ENCODE results near the gene SERPINE3.

SERPINE3 gene

GRCh38 chr13:51363625-51364024 lies 24.1 kb downstream of the SERPINE3 start:
- DNase-seq (ENCODE audit: low read depth): no peak

- peak; percentile 71 for DNase-seq (ENCODE audit: low read depth)
Observed at GRCh38 chr13:51364404-51365008, 25.0 kb downstream of the SERPINE3 start.

GRCh38 chr13:51370116-51370515 lies 30.6 kb downstream of the SERPINE3 start:
- peak; percentile 91 for DNase-seq (ENCODE audit: low read depth)

- DNase-seq (ENCODE audit: low read depth): no peak
Observed at GRCh38 chr13:51370811-51371210, 31.3 kb downstream of the SERPINE3 start.

- no peak for DNase-seq (ENCODE audit: low read depth)
Observed at GRCh38 chr13:51371768-51372399, 32.4 kb downstream of the SERPINE3 start.

GRCh38 chr13:51373451-51373850 lies 34.0 kb downstream of the SERPINE3 start:
- DNase-seq (ENCODE audit: low read depth): no peak

- peak; percentile 12 for DNase-seq (ENCODE audit: low read depth)
Observed at GRCh38 chr13:51380269-51380668, 40.8 kb downstream of the SERPINE3 start.

GRCh38 chr13:51385114-51385513 lies 45.6 kb downstream of the SERPINE3 start:
- DNase-seq (ENCODE audit: low read depth): no peak

- DNase-seq (ENCODE audit: low read depth): no peak
Observed at GRCh38 chr13:51394724-51395123, 55.2 kb downstream of the SERPINE3 start.

- DNase-seq (ENCODE audit: low read depth): peak; percentile 59
Observed at GRCh38 chr13:51396352-51396751, 56.9 kb downstream of the SERPINE3 start.

- peak; percentile 91 for DNase-seq (ENCODE audit: low read depth)
Observed at GRCh38 chr13:51397262-51397941, 57.9 kb downstream of the SERPINE3 start.

GRCh38 chr13:51405176-51405575 lies 65.7 kb downstream of the SERPINE3 start:
- DNase-seq (ENCODE audit: low read depth): no peak

- no peak for DNase-seq (ENCODE audit: low read depth)
Observed at GRCh38 chr13:51412431-51412830, 72.9 kb downstream of the SERPINE3 start.
